Activated CD4-positive, alpha-beta T cell treated with anti-CD3 and anti-CD28 coated beads, Interleukin-2, amount 10 ng/mL, durations not matched to agents 7 days and 5 days (primary cell): ENCODE data around the gene ANKRD18A. TPM values are rescaled to one million over a fixed set of nuclear protein-coding genes. Genes with fewer than 3 reads are reported as not detected.
A peak's percentile ranks its signal among the peaks of the same experiment; 100 is the strongest.

Experiments
- CTCF ChIA-PET: fragments of 350-600 bp; sonication (Branson Sonifier 250); formaldehyde crosslinking; loops from one replicate; lab custom pipeline; 2021; ENCODE audit warnings: antibody characterized with exemption; lab: Charles Lee
- POLR2A ChIA-PET: fragments of 350-600 bp; sonication (Branson Sonifier 250); formaldehyde crosslinking; loops from one replicate; lab custom pipeline; 2021; ENCODE audit warnings: antibody characterized with exemption; lab: Charles Lee
- DNase-seq: peaks from one replicate; pipeline ENCODE4 v3.0.0-alpha.2; 2020
- H3K27ac Mint-ChIP-seq: one replicate; pipeline ENCODE4 v1.8.0; 2021; ENCODE audit warnings: mild to moderate bottlenecking, moderate library complexity, mixed read lengths
- H3K27me3 Mint-ChIP-seq: one replicate; pipeline ENCODE4 v1.8.0; 2021; ENCODE audit warnings: mixed read lengths
- H3K36me3 Mint-ChIP-seq: one replicate; pipeline ENCODE4 v1.8.0; 2021; ENCODE audit warnings: low read depth, mixed read lengths
- H3K4me1 Mint-ChIP-seq: one replicate; pipeline ENCODE4 v1.8.0; 2021; ENCODE audit warnings: mixed read lengths
- H3K4me3 Mint-ChIP-seq: one replicate; pipeline ENCODE4 v1.8.0; 2021; ENCODE audit warnings: mild to moderate bottlenecking, moderate library complexity, mixed read lengths
- H3K9me3 Mint-ChIP-seq: one replicate; pipeline ENCODE4 v1.8.0; 2021; ENCODE audit warnings: mixed read lengths
- total RNA-seq, 2 experiments: library from RNA; stranded (reverse); gene quantifications; one replicate each; pipeline ENCODE4 v1.2.3, GENCODE V29; 2021

Gene ANKRD18A
- total RNA-seq = 1 to 10 TPM; 1.9 to 2.0 TPM

DNA sequence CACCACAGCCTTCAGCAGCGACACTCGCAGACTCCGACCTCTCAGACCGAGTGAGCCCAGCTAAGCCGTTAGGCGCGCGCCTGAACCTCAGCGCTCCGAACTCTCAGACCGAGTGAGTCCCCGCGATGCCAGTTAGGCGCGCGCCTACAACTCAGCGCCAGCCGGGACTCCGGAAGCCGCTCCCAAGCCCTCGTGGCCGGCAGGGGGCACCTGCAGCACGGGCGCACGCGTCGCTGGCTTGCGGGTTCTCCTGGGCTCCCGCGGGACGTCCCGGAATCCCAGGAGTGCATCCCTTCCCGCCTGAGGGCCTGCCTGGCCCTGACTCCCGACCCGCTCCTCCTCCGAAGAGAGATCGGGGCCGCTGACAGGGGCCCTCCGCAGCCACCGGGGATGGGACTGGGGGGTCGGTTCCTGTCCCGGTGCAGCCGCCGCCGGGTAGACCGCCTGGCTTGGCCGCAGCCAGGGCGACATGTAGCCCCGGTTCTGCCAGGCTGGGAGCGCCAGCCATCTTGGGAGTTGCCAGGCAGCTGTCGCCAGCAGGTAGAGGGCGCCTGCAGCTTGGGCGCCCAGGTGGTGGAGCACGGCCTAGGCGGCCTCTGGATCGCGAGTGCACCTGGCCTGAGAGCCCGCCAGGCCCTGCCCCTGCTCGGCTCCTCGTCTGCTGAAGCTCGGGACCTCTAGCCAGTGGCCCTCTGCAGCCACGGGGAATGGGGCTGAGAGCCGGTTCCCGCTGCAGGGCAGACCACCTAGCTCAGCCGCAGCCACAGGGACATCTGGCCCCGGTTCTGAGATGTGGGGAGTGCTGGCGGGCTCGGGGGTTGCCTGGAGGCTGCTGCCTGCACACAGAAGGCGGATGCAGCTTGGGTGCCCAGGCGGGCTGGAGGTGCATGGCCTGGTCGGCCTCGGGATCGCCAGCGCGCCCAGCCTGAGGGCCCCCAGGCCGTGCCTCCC, at the start of gene ANKRD18A:
TSS of gene ANKRD18A (minus strand) at position 114 of the 951 bp plus-strand sequence. CDS start 311 bp downstream, outside the sequence.
- ChIA-PET CTCF (no interaction called here), POLR2A (no interaction called here)
- Mint-ChIP-seq H3K4me3 (peak within 1 kb of the TSS; percentile 76), H3K27me3 (peaks cover 51% of the 10 kb centered on the region), H3K4me1 (peaks cover 12% of the 10 kb centered on the region), H3K27ac (peak within 1 kb of the TSS; percentile 83), H3K9me3 (peaks cover 3% of the 10 kb centered on the region), H3K36me3 (no peaks in the 10 kb centered on the region)
- peak; percentile 62 for DNase-seq

DNA sequence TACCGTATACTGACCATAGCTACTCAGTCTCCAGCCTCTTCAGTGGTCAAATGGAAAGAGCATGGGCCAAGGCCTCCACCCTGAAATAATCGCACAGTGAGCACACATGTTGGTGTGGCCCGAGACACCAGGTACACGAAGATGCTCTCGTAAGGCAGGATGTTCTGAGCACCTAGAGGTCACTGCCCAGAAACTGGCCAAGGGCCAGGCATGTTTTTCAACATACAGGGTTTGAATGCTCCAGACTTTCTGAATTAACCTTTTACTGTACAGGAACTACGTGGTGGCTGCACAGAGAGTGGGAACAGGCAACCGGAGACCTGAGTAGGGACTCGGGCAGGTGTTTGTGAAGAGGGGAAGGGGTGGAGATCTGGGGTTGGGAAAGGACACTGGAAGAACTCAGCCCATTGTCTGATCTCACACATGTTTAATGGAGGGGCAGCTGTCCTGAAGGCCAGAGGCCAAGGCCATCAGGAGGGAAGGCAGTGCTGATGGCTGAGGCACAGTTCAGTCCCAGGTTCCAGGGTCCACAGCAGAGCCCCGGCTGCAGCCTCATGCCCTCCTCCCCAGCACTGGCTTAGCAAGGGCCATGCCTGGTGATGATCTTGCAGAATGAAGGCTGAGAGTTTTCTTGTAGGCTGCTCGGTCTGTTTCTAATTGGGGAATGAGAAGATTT, 48.5 kb upstream of the ANKRD18A start:
- Mint-ChIP-seq H3K9me3 (no peaks in the 10 kb centered on the region), H3K4me3 (no peak overlapping the region), H3K4me1 (peaks cover 9% of the 10 kb centered on the region), H3K36me3 (no peaks in the 10 kb centered on the region), H3K27ac (no peak overlapping the region), H3K27me3 (peaks cover 2% of the 10 kb centered on the region)
- POLR2A ChIA-PET = no interaction called here
- CTCF ChIA-PET = no interaction called here
- DNase-seq = no peak

DNA sequence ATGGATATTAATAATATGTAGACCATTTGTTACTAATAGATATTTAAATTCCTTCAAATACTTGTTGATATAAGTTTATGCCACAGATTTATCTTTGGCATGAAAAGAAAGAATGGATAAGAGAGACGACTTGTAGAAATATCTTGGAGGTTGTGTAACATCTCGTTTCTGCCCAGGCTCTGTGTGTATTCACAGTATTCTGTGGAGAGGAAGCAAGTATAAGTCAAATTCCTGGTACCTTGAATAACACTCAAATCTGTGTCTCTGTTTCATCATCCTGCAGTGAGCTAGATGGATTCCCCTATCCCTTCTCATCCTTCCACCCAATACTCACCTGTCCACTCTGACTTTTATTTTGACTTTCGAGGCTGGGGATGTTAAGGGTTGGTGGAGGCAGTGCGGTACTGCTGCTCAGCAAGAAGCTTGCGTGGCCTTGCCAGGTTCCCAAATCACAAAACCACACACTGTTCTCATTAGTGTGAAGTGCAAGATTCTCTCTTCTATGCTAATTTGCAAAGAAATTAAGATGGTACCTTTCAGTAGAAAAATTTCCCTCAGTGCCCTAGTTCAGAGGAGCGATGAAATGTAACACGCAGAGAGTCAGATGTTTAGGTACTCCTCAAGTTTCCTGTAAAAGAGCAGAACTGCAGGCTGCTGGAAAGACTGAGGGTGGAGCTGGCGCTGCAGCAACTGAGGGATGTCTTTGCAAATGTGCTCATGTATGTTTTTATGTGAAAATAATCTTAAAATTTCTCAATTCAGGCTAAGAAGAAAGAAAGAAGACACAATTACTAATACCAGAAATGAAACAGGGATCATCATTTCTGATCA, 42.6 kb upstream of the ANKRD18A start:
- DNase-seq = no peak
- Mint-ChIP-seq H3K9me3 (no peaks in the 10 kb centered on the region), H3K27ac (no peak overlapping the region), H3K4me3 (no peak overlapping the region), H3K4me1 (no peaks in the 10 kb centered on the region), H3K36me3 (no peaks in the 10 kb centered on the region), H3K27me3 (peaks cover 14% of the 10 kb centered on the region)
- CTCF ChIA-PET = no interaction called here
- POLR2A ChIA-PET = no interaction called here

DNA sequence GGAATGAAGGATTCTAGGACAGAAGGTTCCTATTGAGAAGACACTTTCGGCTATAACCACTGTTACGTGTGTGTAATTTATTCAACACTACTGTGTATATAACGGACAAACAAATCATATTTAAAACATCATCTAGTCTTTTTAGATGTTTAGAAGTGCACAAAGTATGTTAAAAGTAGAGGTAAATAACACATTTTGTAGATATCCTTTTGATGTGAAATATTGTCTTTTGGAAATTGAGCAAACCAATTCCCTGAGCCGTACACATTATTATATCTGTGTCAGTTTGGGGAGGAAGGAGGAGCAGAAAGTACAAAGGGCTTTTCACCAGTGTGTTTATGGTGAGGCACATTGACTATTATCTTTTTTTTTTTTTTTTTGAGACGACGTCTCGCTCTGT, 39.1 kb upstream of the ANKRD18A start:
- POLR2A ChIA-PET = no interaction called here
- H3K9me3 Mint-ChIP-seq = no peaks in the 10 kb centered on the region
- H3K4me1 Mint-ChIP-seq = no peaks in the 10 kb centered on the region
- H3K36me3 Mint-ChIP-seq = no peaks in the 10 kb centered on the region
- DNase-seq = no peak
- H3K27me3 Mint-ChIP-seq = peaks cover 22% of the 10 kb centered on the region
- CTCF ChIA-PET = no interaction called here
- H3K4me3 Mint-ChIP-seq = no peak overlapping the region
- no peak overlapping the region for H3K27ac Mint-ChIP-seq

DNA sequence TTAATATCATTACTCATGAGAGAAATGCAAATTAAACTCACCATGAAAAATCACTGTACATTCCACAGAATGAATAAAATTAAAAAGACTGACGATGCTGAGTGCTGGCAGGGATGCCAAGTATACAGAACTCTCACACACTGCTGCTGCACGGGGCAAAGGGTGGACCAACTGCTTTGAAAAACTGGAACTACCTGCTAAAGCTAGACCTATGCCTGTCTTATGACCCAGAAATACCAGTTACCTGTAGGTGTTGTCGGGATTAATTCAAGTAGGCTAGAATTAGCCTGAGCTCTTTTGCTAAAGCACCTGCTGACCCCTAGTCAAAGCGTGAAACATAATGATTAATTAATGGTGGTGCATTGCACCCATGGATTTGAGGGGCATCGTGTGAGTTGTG, 36.5 kb upstream of the ANKRD18A start:
- H3K4me1 Mint-ChIP-seq = no peaks in the 10 kb centered on the region
- POLR2A ChIA-PET = no interaction called here
- CTCF ChIA-PET = interaction anchor here (0.6 kb wide), 1 partner anchor 10 kb away, joined by 4 read pairs; no protein-coding TSS in a partner anchor
- no peak overlapping the region for H3K27ac Mint-ChIP-seq
- peaks cover 13% of the 10 kb centered on the region for H3K27me3 Mint-ChIP-seq
- no peak overlapping the region for H3K4me3 Mint-ChIP-seq
- no peaks in the 10 kb centered on the region for H3K36me3 Mint-ChIP-seq
- DNase-seq = no peak
- no peaks in the 10 kb centered on the region for H3K9me3 Mint-ChIP-seq

DNA sequence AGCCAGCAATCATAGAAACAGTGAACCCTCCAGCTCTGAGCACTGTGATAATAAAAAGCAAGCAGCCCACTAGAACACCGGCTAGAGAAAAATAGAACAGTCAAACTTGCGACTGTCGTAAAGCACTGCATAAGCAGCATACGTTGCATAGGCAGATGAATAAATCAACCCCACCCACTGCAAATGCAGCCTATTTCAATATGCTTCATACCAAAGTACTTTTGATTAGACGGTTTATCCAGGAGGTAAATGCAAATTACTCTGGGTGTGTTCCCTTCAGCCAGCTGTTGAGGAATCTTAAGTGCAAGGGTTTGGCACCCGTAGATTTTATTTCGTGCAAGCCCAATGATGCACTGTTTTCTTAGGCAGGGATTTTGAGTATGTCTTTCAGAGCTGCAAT, 32.1 kb upstream of the ANKRD18A start:
- no peak overlapping the region for H3K27ac Mint-ChIP-seq
- no peaks in the 10 kb centered on the region for H3K4me1 Mint-ChIP-seq
- peaks cover 6% of the 10 kb centered on the region for H3K27me3 Mint-ChIP-seq
- H3K9me3 Mint-ChIP-seq = no peaks in the 10 kb centered on the region
- no peak for DNase-seq
- ChIA-PET POLR2A (no interaction called here), CTCF (interaction anchor here (0.6 kb wide), 1 partner anchor 40 kb away, joined by 3 read pairs; no protein-coding TSS in a partner anchor)
- H3K36me3 Mint-ChIP-seq = no peaks in the 10 kb centered on the region
- H3K4me3 Mint-ChIP-seq = no peak overlapping the region

DNA sequence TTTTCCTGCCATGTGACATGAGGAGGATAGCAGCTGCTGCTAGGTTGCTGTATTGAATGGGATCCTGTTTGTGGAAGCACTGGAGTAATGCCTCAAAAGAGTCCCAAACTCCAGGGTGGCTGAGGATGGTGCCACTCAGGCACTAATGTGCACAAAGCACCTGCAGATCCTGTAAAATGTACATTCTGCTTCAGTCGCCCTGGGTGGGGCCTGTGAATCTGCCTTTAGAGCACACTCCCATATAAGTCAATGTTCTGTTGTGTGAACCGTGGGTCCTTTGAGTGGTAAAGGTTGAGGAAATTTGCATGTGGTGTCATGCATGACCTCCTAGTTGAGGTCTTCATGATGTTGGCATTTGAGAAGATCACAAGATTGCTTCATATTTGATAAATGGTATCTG, 31.6 kb upstream of the ANKRD18A start:
- POLR2A ChIA-PET = no interaction called here
- CTCF ChIA-PET = interaction anchor here (0.6 kb wide), 1 partner anchor 41 kb away, joined by 3 read pairs; no protein-coding TSS in a partner anchor
- no peaks in the 10 kb centered on the region for H3K4me1 Mint-ChIP-seq
- peaks cover 2% of the 10 kb centered on the region for H3K27me3 Mint-ChIP-seq
- DNase-seq = no peak
- no peak overlapping the region for H3K27ac Mint-ChIP-seq
- no peaks in the 10 kb centered on the region for H3K9me3 Mint-ChIP-seq
- no peaks in the 10 kb centered on the region for H3K36me3 Mint-ChIP-seq
- H3K4me3 Mint-ChIP-seq = no peak overlapping the region

DNA sequence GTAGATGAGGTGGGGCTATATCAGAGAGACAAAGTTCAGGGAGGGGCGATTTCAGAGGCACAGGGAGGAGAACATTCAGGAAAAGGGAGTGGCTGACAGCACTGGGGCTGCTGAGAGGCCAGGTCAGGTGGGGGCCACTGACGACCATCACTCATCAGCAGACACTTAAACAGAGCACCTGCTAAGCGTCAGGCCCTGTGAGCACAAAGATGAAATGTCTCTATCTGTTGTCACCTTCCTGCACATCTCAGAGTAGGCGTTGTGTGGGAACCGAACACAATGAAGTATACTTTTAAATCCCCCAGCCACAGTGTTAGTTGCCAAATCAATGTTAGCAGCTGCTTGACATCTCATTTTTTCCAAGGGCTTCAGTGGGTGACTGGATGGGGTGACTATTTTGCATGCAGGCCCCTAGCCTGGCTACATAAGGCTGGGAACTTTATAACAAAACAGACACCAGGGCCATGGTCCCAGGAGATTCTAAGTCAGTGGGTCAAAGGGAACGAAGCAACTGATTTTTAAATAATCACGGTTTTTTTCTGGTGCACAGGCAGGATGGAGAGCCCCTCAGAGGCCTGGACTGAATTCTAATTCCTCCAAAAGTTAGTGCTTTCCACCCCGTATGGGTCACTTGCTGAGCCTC, 31.1 kb upstream of the ANKRD18A start:
- ChIA-PET CTCF (no interaction called here), POLR2A (no interaction called here)
- H3K4me1 Mint-ChIP-seq = no peaks in the 10 kb centered on the region
- no peak overlapping the region for H3K4me3 Mint-ChIP-seq
- no peak for DNase-seq
- no peaks in the 10 kb centered on the region for H3K36me3 Mint-ChIP-seq
- H3K9me3 Mint-ChIP-seq = no peaks in the 10 kb centered on the region
- H3K27me3 Mint-ChIP-seq = no peaks in the 10 kb centered on the region
- H3K27ac Mint-ChIP-seq = no peak overlapping the region

DNA sequence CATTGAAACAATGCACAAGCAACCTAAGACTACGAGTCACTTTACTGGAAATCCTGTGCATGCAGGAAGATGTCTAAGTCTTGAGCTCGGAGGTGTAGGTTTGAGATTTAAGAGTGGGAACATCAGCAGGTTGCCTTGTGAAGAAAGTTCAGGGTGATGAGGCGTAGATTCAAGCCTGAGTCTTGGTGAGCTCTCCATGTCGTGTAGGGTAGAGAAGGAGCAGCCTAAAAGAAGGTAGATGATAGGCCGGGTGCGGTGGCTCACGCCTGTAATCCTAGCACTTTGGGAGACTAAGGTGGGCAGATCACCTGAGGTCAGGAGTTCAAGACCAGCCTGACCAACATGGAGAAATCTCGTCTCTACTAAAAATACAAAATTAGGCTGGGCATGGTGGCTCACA, 30.2 kb upstream of the ANKRD18A start:
- Mint-ChIP-seq H3K27ac (no peak overlapping the region), H3K9me3 (no peaks in the 10 kb centered on the region), H3K27me3 (no peaks in the 10 kb centered on the region), H3K4me3 (no peak overlapping the region), H3K36me3 (no peaks in the 10 kb centered on the region), H3K4me1 (no peaks in the 10 kb centered on the region)
- CTCF ChIA-PET = no interaction called here
- POLR2A ChIA-PET = no interaction called here
- no peak for DNase-seq

DNA sequence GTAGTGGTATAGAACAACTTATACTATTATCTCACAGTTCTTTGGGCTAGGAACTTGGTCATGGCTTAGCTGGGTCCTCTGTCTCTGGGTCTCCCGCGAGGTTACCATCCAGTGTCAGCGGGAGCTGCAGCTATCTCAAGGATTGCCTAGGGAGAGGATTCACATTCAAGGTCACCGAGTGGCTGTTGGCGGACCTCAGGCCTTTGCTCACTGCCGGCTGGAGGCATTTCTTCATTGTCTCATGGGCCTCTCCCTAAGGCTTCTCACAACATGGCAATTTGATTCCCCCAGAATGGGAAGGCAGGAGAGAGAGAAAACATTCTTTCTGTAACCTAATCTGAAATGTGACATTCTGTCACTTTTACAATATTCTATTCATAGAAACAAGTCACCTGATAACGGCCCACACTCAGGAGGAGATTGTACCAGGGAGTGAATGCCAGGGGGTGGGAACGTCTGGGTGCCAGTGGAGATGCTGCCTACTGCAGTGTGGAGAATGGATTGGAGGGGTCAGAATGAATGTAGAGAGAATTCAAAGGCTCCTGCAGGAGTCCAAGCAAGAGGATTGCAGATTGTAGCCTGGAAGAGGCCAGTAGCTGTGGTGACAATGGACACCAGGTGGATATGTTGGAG, 29.5 kb upstream of the ANKRD18A start:
- ChIA-PET POLR2A (no interaction called here), CTCF (no interaction called here)
- H3K27ac Mint-ChIP-seq = no peak overlapping the region
- no peak for DNase-seq
- H3K4me3 Mint-ChIP-seq = no peak overlapping the region
- H3K27me3 Mint-ChIP-seq = no peaks in the 10 kb centered on the region
- H3K36me3 Mint-ChIP-seq = no peaks in the 10 kb centered on the region
- H3K4me1 Mint-ChIP-seq = no peaks in the 10 kb centered on the region
- H3K9me3 Mint-ChIP-seq = no peaks in the 10 kb centered on the region

DNA sequence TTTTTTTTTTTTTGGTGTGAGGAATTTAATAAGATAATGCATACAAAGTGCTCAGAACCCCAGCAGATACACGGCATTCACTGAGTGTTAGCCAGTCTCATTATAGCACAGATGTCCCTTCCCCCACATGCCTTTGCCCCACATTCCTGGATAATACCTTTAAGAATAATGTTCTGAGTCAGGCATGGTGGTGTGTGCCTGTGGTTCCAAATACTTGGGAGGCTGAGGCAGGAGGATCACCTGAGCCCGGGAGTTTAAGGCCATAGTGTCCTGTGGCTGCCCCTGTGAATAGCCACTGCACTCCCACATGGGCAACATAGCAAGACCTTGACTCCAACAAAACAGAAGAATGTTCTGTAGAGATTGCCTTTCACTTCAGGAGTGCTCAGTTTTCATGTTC, 24.2 kb upstream of the ANKRD18A start:
- POLR2A ChIA-PET = no interaction called here
- no peaks in the 10 kb centered on the region for H3K9me3 Mint-ChIP-seq

DNA sequence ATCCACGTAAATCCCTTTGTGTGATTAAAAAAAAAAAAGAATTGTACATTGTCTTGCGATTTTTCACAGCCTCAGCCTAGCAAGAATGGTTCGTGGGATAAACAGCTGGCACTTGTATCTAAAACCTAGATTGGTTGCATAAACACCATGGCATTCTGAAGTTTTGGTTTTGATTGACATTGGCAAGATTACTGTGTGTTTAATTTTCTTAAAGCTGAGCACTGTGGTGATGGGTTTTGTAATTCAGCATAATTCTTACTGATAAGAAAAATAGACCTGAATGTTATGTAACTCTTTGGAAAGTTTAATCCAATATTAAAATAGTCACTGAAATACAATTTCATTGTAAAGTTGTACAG, 23.4 kb upstream of the ANKRD18A start:
- no peaks in the 10 kb centered on the region for H3K27me3 Mint-ChIP-seq
- POLR2A ChIA-PET = no interaction called here
- no peaks in the 10 kb centered on the region for H3K4me1 Mint-ChIP-seq
- no peak for DNase-seq
- no peak overlapping the region for H3K27ac Mint-ChIP-seq
- no peaks in the 10 kb centered on the region for H3K9me3 Mint-ChIP-seq
- CTCF ChIA-PET = no interaction called here
- no peak overlapping the region for H3K4me3 Mint-ChIP-seq
- H3K36me3 Mint-ChIP-seq = no peaks in the 10 kb centered on the region

More for the DNA sequence above, 24.2 kb upstream of the ANKRD18A start:
- Mint-ChIP-seq H3K27me3 (no peaks in the 10 kb centered on the region), H3K4me1 (no peaks in the 10 kb centered on the region), H3K4me3 (no peak overlapping the region), H3K36me3 (no peaks in the 10 kb centered on the region), H3K27ac (no peak overlapping the region)
- CTCF ChIA-PET = no interaction called here
- DNase-seq = no peak
